Measurements from ENCODE around the gene BCL11B.

- TF ChIP-seq CTCF (IDR thresholded peaks at IDR 0.05) (no peak), EZH2 (IDR thresholded peaks at IDR 0.05; ENCODE audit: borderline replicate concordance, insufficient read depth, low read depth, low read length, poor library complexity, severe bottlenecking) (no peak)
Observed at GRCh38 chr14:99164712-99165111, 107.3 kb downstream of the BCL11B start.
